GM19463 (cell line): ENCODE results near the gene COL4A2.

Experiments
- ATAC-seq: cut with Tn5 transposase; IDR thresholded peaks from one replicate; pipeline ENCODE4 v1.9.1; 2021; ENCODE audit warnings: mild to moderate bottlenecking, moderate library complexity; ENCODE audit not compliant: unreplicated experiment

Gene COL4A2

GRCh38 chr13:110271313-110271712 is 35.8 kb upstream of the COL4A2 start:
- no peak for ATAC-seq

- no peak for ATAC-seq
Measured at GRCh38 chr13:110272227-110272626, 34.9 kb upstream of the COL4A2 start.

- ATAC-seq: no peak
Measured at GRCh38 chr13:110272651-110273050, 34.4 kb upstream of the COL4A2 start.

- ATAC-seq: no peak
Measured at GRCh38 chr13:110273254-110273653, 33.8 kb upstream of the COL4A2 start.

GRCh38 chr13:110274687-110275086 is 32.4 kb upstream of the COL4A2 start:
- no peak for ATAC-seq

- no peak for ATAC-seq
Measured at GRCh38 chr13:110275931-110276552, 31.0 kb upstream of the COL4A2 start.

- ATAC-seq: no peak
Measured at GRCh38 chr13:110276553-110276950, 30.5 kb upstream of the COL4A2 start.

GRCh38 chr13:110277357-110277975 is 29.6 kb upstream of the COL4A2 start:
- no peak for ATAC-seq

GRCh38 chr13:110278859-110279258 is 28.2 kb upstream of the COL4A2 start:
- no peak for ATAC-seq

GRCh38 chr13:110279684-110280083 is 27.4 kb upstream of the COL4A2 start:
- no peak for ATAC-seq

- ATAC-seq: no peak
Measured at GRCh38 chr13:110280231-110280813, 26.8 kb upstream of the COL4A2 start.

- ATAC-seq: no peak
Measured at GRCh38 chr13:110280985-110281688, 25.9 kb upstream of the COL4A2 start.

GRCh38 chr13:110281736-110282135 is 25.3 kb upstream of the COL4A2 start:
- no peak for ATAC-seq

- ATAC-seq: no peak
Measured at GRCh38 chr13:110282316-110282841, 24.7 kb upstream of the COL4A2 start.

GRCh38 chr13:110283736-110284517 is 23.2 kb upstream of the COL4A2 start:
- no peak for ATAC-seq

- no peak for ATAC-seq
Measured at GRCh38 chr13:110284779-110285484, 22.2 kb upstream of the COL4A2 start.

GRCh38 chr13:110285991-110286832 is 20.9 kb upstream of the COL4A2 start:
- ATAC-seq: no peak

- ATAC-seq: no peak
Measured at GRCh38 chr13:110286833-110287819, 20.0 kb upstream of the COL4A2 start.
